SK-N-SH (cell line): ENCODE measurements around the gene AGRN.

Experiments
- EP300 ChIP-seq, 2 experiments: IDR thresholded peaks; 2 replicates each; pipeline versions ENCODE4 v1.4.0 to v1.6.1; 2012; ENCODE audit warnings: borderline replicate concordance in 1 of 2, low read depth in 1 of 2, low read length in 1 of 2
- EZH2phosphoT487 ChIP-seq: fragments of 200-600 bp; sonication (generic); IDR thresholded peaks from 2 replicates; pipeline ENCODE4 v1.6.1; 2017; ENCODE audit warnings: low read depth, mixed run types, mild to moderate bottlenecking, antibody characterized with exemption, moderate library complexity, borderline replicate concordance
- FOXJ3 ChIP-seq: sonication (generic); formaldehyde crosslinking; IDR thresholded peaks from 2 replicates; pipeline ENCODE4 v1.5.1; 2020; ENCODE audit warnings: mild to moderate bottlenecking, missing genetic modification reagents
- GABPA ChIP-seq: IDR thresholded peaks from 2 replicates; pipeline ENCODE4 v1.4.0; 2012; ENCODE audit warnings: low read depth, mild to moderate bottlenecking
- MEF2A ChIP-seq: IDR thresholded peaks from 2 replicates; pipeline ENCODE4 v1.4.0; 2012; ENCODE audit warnings: low read depth, borderline replicate concordance
- POLR2AphosphoS5 ChIP-seq: IDR thresholded peaks from 2 replicates; pipeline ENCODE4 v1.6.1; 2012; ENCODE audit warnings: low read depth, low read length
- RFX5 ChIP-seq: IDR thresholded peaks from 2 replicates; pipeline ENCODE4 v1.6.1; 2012; ENCODE audit warnings: mild to moderate bottlenecking, improper control_type of control experiment, low read length
- SMC3 ChIP-seq: IDR thresholded peaks from 2 replicates; pipeline ENCODE4 v1.6.1; 2012; ENCODE audit warnings: low read depth, low read length, improper control_type of control experiment
- YY1 ChIP-seq: IDR thresholded peaks from 2 replicates; pipeline ENCODE4 v1.4.0; 2012; ENCODE audit warnings: low read depth, mild to moderate bottlenecking
- TF ChIP-seq, protein P1 (sequence below): fragments of 200-600 bp; sonication (generic); IDR thresholded peaks from 2 replicates; pipeline ENCODE4 v1.6.1; 2017; ENCODE audit warnings: antibody characterized with exemption, mild to moderate bottlenecking, moderate library complexity
- TF ChIP-seq, protein P2 (sequence below): IDR thresholded peaks from 2 replicates; pipeline ENCODE4 v1.4.0; 2012; ENCODE audit warnings: low read depth
- TF ChIP-seq, protein P3 (sequence below): IDR thresholded peaks from 2 replicates; pipeline ENCODE4 v1.4.0; 2012; ENCODE audit warnings: low read depth, borderline replicate concordance
- TF ChIP-seq, protein P4 (sequence below): fragments of 150-350 bp; IDR thresholded peaks from 2 replicates; pipeline ENCODE4 v1.6.1; 2016; ENCODE audit warnings: mild to moderate bottlenecking, low read depth, low read length
- TF ChIP-seq, protein P5 (sequence below): fragments of 150-350 bp; IDR thresholded peaks from 2 replicates; pipeline ENCODE4 v1.6.1; 2017; ENCODE audit warnings: antibody characterized with exemption, low read length, low read depth, borderline replicate concordance

DNA sequence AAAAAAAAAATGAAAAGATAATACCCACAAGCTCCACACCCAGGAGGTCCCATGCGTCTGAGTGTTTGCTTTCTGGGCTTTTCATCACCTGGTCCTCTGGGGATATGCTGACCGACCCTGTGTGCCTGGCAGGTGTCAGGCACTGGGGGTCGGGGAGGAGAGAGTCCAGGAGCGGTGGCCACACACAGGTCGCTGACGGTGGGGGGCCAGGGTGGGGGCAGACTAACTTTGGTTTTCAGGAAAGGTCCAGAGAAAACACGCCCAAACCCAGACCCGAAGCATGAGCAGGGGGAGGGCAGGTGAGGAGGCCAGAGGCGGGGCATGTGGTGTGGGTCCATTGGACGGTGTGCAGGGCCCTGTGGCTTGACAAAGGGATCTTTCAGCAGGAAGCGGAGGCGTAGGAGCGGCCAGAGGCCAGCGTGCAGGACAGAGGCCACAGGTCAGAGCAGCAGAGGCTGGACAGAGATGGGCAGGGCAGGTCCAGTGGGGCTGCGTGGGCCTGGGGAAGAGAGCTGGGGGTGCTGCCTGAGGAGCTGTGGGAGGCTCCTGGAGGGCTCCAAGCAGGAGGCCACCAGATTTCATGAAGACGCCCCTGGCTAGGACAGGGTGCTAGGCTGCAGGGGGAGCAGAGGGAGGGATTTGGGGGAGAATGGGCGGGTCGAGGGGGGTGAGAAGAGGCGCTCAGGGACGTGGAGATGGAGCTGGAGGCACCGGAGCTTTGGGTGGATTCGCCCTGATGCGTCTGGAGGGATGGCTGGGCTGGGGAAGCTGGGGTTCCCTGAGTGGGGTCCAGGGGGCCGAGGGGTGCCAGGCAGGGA, 38.4 kb downstream of the AGRN start:
- TF ChIP-seq, protein P1, sequence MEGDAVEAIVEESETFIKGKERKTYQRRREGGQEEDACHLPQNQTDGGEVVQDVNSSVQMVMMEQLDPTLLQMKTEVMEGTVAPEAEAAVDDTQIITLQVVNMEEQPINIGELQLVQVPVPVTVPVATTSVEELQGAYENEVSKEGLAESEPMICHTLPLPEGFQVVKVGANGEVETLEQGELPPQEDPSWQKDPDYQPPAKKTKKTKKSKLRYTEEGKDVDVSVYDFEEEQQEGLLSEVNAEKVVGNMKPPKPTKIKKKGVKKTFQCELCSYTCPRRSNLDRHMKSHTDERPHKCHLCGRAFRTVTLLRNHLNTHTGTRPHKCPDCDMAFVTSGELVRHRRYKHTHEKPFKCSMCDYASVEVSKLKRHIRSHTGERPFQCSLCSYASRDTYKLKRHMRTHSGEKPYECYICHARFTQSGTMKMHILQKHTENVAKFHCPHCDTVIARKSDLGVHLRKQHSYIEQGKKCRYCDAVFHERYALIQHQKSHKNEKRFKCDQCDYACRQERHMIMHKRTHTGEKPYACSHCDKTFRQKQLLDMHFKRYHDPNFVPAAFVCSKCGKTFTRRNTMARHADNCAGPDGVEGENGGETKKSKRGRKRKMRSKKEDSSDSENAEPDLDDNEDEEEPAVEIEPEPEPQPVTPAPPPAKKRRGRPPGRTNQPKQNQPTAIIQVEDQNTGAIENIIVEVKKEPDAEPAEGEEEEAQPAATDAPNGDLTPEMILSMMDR = no peak
- TF ChIP-seq YY1 (no peak), MEF2A (no peak), SMC3 (no peak), RFX5 (no peak), FOXJ3 (CRISPR knock-in tag) (no peak), POLR2AphosphoS5 (no peak), EP300 (IDR thresholded peaks at IDR 0.05; ENCODE audit: borderline replicate concordance in 1 of 2, low read depth in 1 of 2, low read length in 1 of 2) (no peak), EZH2phosphoT487 (no peak), GABPA (no peak)
- TF ChIP-seq, protein P2, sequence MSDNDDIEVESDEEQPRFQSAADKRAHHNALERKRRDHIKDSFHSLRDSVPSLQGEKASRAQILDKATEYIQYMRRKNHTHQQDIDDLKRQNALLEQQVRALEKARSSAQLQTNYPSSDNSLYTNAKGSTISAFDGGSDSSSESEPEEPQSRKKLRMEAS = no peak
- TF ChIP-seq, protein P3, sequence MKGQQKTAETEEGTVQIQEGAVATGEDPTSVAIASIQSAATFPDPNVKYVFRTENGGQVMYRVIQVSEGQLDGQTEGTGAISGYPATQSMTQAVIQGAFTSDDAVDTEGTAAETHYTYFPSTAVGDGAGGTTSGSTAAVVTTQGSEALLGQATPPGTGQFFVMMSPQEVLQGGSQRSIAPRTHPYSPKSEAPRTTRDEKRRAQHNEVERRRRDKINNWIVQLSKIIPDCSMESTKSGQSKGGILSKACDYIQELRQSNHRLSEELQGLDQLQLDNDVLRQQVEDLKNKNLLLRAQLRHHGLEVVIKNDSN = no peak
- TF ChIP-seq, protein P4, sequence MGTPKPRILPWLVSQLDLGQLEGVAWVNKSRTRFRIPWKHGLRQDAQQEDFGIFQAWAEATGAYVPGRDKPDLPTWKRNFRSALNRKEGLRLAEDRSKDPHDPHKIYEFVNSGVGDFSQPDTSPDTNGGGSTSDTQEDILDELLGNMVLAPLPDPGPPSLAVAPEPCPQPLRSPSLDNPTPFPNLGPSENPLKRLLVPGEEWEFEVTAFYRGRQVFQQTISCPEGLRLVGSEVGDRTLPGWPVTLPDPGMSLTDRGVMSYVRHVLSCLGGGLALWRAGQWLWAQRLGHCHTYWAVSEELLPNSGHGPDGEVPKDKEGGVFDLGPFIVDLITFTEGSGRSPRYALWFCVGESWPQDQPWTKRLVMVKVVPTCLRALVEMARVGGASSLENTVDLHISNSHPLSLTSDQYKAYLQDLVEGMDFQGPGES = no peak
- TF ChIP-seq, protein P5, sequence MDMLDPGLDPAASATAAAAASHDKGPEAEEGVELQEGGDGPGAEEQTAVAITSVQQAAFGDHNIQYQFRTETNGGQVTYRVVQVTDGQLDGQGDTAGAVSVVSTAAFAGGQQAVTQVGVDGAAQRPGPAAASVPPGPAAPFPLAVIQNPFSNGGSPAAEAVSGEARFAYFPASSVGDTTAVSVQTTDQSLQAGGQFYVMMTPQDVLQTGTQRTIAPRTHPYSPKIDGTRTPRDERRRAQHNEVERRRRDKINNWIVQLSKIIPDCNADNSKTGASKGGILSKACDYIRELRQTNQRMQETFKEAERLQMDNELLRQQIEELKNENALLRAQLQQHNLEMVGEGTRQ = no peak
